Measurements from ENCODE around the gene RTN4RL1.

- TF ChIP-seq CTCF (IDR thresholded peaks at IDR 0.05) (no peak), POLR2A (IDR thresholded peaks at IDR 0.05) (no peak)
These were observed 30.4 kb downstream of the RTN4RL1 start for GRCh38 chr17:1994707-1995106.

Measured in tibial nerve (tissue), 3 donors.